H1 (cell line): Measurements from ENCODE around the gene TOMM22. TPM values are rescaled to one million over a fixed set of nuclear protein-coding genes. Genes with fewer than 3 reads are reported as not detected.
A peak's percentile ranks its signal among the peaks of the same experiment; 100 is the strongest.

Experiments used
- CTCF ChIA-PET: fragments of 300-600 bp; sonication (Branson Sonifier 250); formaldehyde crosslinking; loops from one replicate; lab custom pipeline; 2021; ENCODE audit not compliant: partially characterized antibody; lab: Charles Lee
- POLR2A ChIA-PET: fragments of 300-600 bp; sonication (Branson Sonifier 250); formaldehyde crosslinking; loops from one replicate; lab custom pipeline; 2021; ENCODE audit warnings: inconsistent platforms; ENCODE audit not compliant: partially characterized antibody; lab: Charles Lee
- DNase-seq, 2 experiments: peaks; one replicate each; pipeline versions ENCODE4 v3.0.0 to v3.0.0-alpha.2; 2010 to 2022; ENCODE audit warnings: low spot score in 2 of 2, low read depth in 1 of 2, mixed read lengths in 1 of 2
- FAIRE-seq: peaks from 2 replicates; lab custom pipeline; 2011; peaks lifted over from hg19 to GRCh38; lab: Jason Lieb, UNC
- H2AFZ ChIP-seq: 2 replicates; pipeline ENCODE4 v1.8.1; 2012; ENCODE audit warnings: low read length, inconsistent platforms
- H2AK5ac ChIP-seq: 2 replicates; pipeline ENCODE4 v1.6.1; 2013; ENCODE audit warnings: low read depth, low read length
- H2BK120ac ChIP-seq: replicated peaks from 2 replicates; pipeline ENCODE3; 2013; ENCODE audit warnings: low read depth, low read length, inconsistent platforms
- H2BK12ac ChIP-seq: 2 replicates; pipeline ENCODE4 v1.6.1; 2013; ENCODE audit warnings: low read depth, low read length
- H2BK15ac ChIP-seq: 2 replicates; pipeline ENCODE4 v1.6.1; 2013; ENCODE audit warnings: low read length
- H2BK20ac ChIP-seq: 2 replicates; pipeline ENCODE4 v1.6.1; 2013; ENCODE audit warnings: low read length
- H2BK5ac ChIP-seq: 2 replicates; pipeline ENCODE4 v1.6.1; 2013; ENCODE audit warnings: low read depth, low read length
- H3K14ac ChIP-seq: 2 replicates; pipeline ENCODE4 v1.6.1; 2013; ENCODE audit warnings: inconsistent platforms; ENCODE audit not compliant: insufficient read length
- H3K18ac ChIP-seq: 2 replicates; pipeline ENCODE4 v1.6.1; 2013; ENCODE audit warnings: low read length; ENCODE audit errors: extremely low read depth
- H3K23ac ChIP-seq: 2 replicates; pipeline ENCODE4 v1.6.1; 2013; ENCODE audit warnings: inconsistent platforms; ENCODE audit not compliant: insufficient read length
- H3K23me2 ChIP-seq: 2 replicates; pipeline ENCODE4 v1.6.1; 2013; ENCODE audit warnings: low read depth, low read length
- H3K27ac ChIP-seq: 2 replicates; pipeline ENCODE4 v1.6.1; 2011; ENCODE audit warnings: low read depth, low read length, inconsistent platforms
- H3K27me3 ChIP-seq, 4 experiments: replicated peaks in 1 of 4; 1 replicate in 1 of 4; 2 replicates in 3 of 4; pipeline versions ENCODE4 v1.6.1 to v1.8.1; 2011 to 2013; ENCODE audit warnings: low read length in 3 of 4, mild to moderate bottlenecking in 3 of 4, inconsistent platforms in 2 of 4, mixed read lengths in 2 of 4, moderate library complexity in 1 of 4; ENCODE audit not compliant: control insufficient read depth in 3 of 4, insufficient read depth in 3 of 4; ENCODE audit errors: extremely low read depth in 1 of 4
- H3K36me3 ChIP-seq, 4 experiments: 2 replicates each; pipeline versions ENCODE4 v1.6.1 to v1.8.1; 2011 to 2013; ENCODE audit warnings: mild to moderate bottlenecking in 4 of 4, low read length in 3 of 4, moderate library complexity in 2 of 4, control low read depth in 1 of 4, inconsistent platforms in 1 of 4; ENCODE audit not compliant: insufficient read depth in 4 of 4, control insufficient read depth in 2 of 4
- H3K4ac ChIP-seq: replicated peaks from 2 replicates; pipeline ENCODE3; 2013; ENCODE audit warnings: low read length, low read depth, mixed read lengths, inconsistent platforms; ENCODE audit not compliant: insufficient read length
- H3K4me1 ChIP-seq, 4 experiments: replicated peaks in 1 of 4; 1 replicate in 1 of 4; 2 replicates in 3 of 4; pipeline versions ENCODE4 v1.6.1 to v1.8.1; 2011 to 2013; ENCODE audit warnings: low read length in 3 of 4, inconsistent platforms in 2 of 4, mixed read lengths in 1 of 4; ENCODE audit not compliant: insufficient read depth in 4 of 4, control insufficient read depth in 3 of 4
- H3K4me2 ChIP-seq, 2 experiments: 2 replicates each; pipeline versions ENCODE4 v1.6.1 to v1.8.1; 2011 to 2013; ENCODE audit warnings: low read depth in 2 of 2, low read length in 2 of 2, control low read depth in 1 of 2, inconsistent platforms in 1 of 2, mild to moderate bottlenecking in 1 of 2; ENCODE audit not compliant: insufficient read depth in 1 of 2
- H3K4me3 ChIP-seq, 4 experiments: fragments of 200-600, 300-600 bp in 1 of 4; sonication (generic), shearing (Covaris generic), sonication (Bioruptor Twin) in 1 of 4; 2 replicates each; pipeline versions ENCODE4 v1.5.1 to v1.8.1; 2011 to 2016; ENCODE audit warnings: low read length in 4 of 4, low read depth in 3 of 4, control low read depth in 2 of 4, inconsistent platforms in 2 of 4, mild to moderate bottlenecking in 2 of 4, mixed read lengths in 1 of 4, moderate library complexity in 1 of 4; ENCODE audit not compliant: insufficient read depth in 2 of 4; ENCODE audit errors: extremely low read depth in 1 of 4
- H3K56ac ChIP-seq: replicated peaks from 2 replicates; pipeline ENCODE3; 2013; ENCODE audit warnings: low read depth, mild to moderate bottlenecking, mixed read lengths, low read length, inconsistent platforms; ENCODE audit not compliant: insufficient read length
- H3K79me1 ChIP-seq: 2 replicates; pipeline ENCODE4 v1.6.1; 2013; ENCODE audit warnings: low read depth, low read length, control low read depth
- H3K79me2 ChIP-seq, 2 experiments: 2 replicates each; pipeline versions ENCODE4 v1.6.1 to v1.8.1; 2012 to 2013; ENCODE audit warnings: low read length in 2 of 2, mild to moderate bottlenecking in 2 of 2, inconsistent platforms in 1 of 2; ENCODE audit not compliant: insufficient read depth in 2 of 2, control insufficient read depth in 1 of 2
- H3K9ac ChIP-seq, 4 experiments: replicated peaks in 1 of 4; 1 replicate in 1 of 4; 2 replicates in 3 of 4; pipeline versions ENCODE4 v1.6.1 to v1.8.1; 2011 to 2013; ENCODE audit warnings: low read depth in 3 of 4, low read length in 3 of 4, control low read depth in 2 of 4, mild to moderate bottlenecking in 2 of 4, moderate library complexity in 2 of 4, inconsistent platforms in 1 of 4; ENCODE audit errors: extremely low read depth in 1 of 4
- H3K9me3 ChIP-seq, 2 experiments: 2 replicates each; pipeline versions ENCODE4 v1.6.1 to v1.8.1; 2012 to 2013; ENCODE audit warnings: mild to moderate bottlenecking in 2 of 2, moderate library complexity in 2 of 2, control low read depth in 1 of 2, inconsistent platforms in 1 of 2, low read depth in 1 of 2, low read length in 1 of 2, mixed read lengths in 1 of 2; ENCODE audit not compliant: insufficient read depth in 2 of 2
- H4K20me1 ChIP-seq, 2 experiments: replicated peaks in 1 of 2; 2 replicates each; pipeline versions ENCODE3 to v1.8.1; 2011 to 2013; ENCODE audit warnings: inconsistent platforms in 2 of 2, low read length in 2 of 2, mild to moderate bottlenecking in 1 of 2; ENCODE audit not compliant: insufficient read depth in 2 of 2, control insufficient read depth in 1 of 2
- H4K5ac ChIP-seq: 2 replicates; pipeline ENCODE4 v1.6.1; 2013; ENCODE audit warnings: low read length, low read depth, mixed read lengths, inconsistent platforms; ENCODE audit not compliant: insufficient read length
- H4K8ac ChIP-seq: 2 replicates; pipeline ENCODE4 v1.8.0; 2013; ENCODE audit warnings: mild to moderate bottlenecking, moderate library complexity, low read length, inconsistent platforms; ENCODE audit not compliant: insufficient read depth; ENCODE audit errors: extremely low read depth
- H4K91ac ChIP-seq: replicated peaks from 2 replicates; pipeline ENCODE3; 2013; ENCODE audit warnings: low read length, mixed read lengths, inconsistent platforms; ENCODE audit not compliant: insufficient read length
- GTF2F1 ChIP-seq: IDR thresholded peaks from 2 replicates; pipeline ENCODE4 v1.6.1; 2012; ENCODE audit warnings: low read depth, low read length, improper control_type of control experiment, borderline replicate concordance
- WGBS, 2 experiments: shearing (Covaris generic) in 1 of 2; methylation state at CpG; one replicate each; pipeline versions ENCODE4 v1.1.6 to v1.1.7; 2013 to 2015; ENCODE audit warnings: low lambda C conversion rate in 2 of 2, mixed read lengths in 2 of 2, inconsistent platforms in 1 of 2, low coverage in 1 of 2, missing lambda C conversion rate in 1 of 2; ENCODE audit not compliant: insufficient replicate concordance in 2 of 2, insufficient coverage in 1 of 2, insufficient read length in 1 of 2; ENCODE audit errors: extremely low coverage in 1 of 2, missing lambda C conversion rate in 1 of 2; 5-methylcytosine and 5-hydroxymethylcytosine counted together
- polyA plus RNA-seq, 7 experiments: library from polyadenylated mRNA; depleted of rRNA in 3 of 7; stranded (reverse) in 5 of 7; unstranded in 2 of 7; fragments of >200 nt in 5 of 7; fragments of 200-250 nt in 2 of 7; gene quantifications; 1 replicate in 5 of 7; 2 replicates in 1 of 7; 4 replicates in 1 of 7; pipeline versions ENCODE4 v1.2.1 to v1.2.3, GENCODE V29; 2011 to 2013; ENCODE audit warnings: missing spikeins in 2 of 7, mixed read lengths in 2 of 7
- total RNA-seq: library from RNA; stranded (reverse); fragmentation: NEBNext Ultra II Directional; extraction: Animal tissue kit (Norgen Biotek cat#: 25700); gene quantifications from 2 replicates; pipeline ENCODE4 v1.2.1, GENCODE V29; 2021

The TOMM22 gene
- total and polyA plus RNA-seq, 2 of the 8 experiments (the other 6 are each of a cell fraction or from before 2014, with no cell fraction given), result 84.0 to 125 TPM

DNA sequence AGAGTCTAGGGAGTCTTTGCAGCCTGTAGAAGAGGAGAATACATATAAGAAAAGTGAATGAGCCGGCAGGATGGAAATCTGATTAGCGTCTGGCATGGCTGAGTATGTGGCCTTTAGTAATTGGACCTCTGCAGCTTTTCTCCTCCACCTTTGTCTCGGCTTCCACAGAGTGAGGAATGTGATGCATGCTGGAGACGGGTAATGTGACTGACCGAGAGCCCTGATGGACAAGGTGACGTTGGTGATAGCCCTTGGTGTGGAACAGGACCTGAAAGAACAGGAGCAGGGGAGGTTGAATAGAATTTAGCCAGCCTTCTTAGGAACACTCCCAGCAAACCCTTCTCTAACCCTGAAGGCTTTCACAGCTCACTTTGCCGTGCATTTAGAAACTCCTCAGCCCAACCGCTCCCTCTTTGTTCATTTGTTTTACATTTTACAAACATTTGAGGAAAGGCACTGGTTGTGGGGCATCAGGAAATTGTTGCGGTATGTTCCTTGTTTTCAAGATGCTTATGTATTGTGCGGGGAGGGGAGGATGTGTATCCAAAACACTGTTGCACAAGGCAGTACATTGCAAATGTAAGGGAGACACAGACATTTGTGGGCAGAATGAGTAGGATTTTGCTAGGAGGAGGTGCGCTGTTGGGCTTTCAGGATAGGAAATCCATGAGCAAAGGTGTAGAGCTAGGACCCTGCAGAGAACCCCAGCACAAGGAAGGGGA lies 30.9 kb downstream of the TOMM22 start:
- Histone ChIP-seq H3K27me3 (no peaks in the 10 kb centered on the region), H3K14ac (no peak overlapping the region), H3K18ac (no peak overlapping the region), H4K20me1 (peaks cover 15 to 34% of the 10 kb centered on the region in 2 experiments), H3K36me3 (peaks cover under 1 to 43% (median 18%) of the 10 kb centered on the region in 4 experiments; a peak in 6 of 8 replicates), H3K4ac (no peak overlapping the region), H3K9me3 (no peaks in the 10 kb centered on the region), H4K5ac (no peak overlapping the region), H2BK5ac (0 out of 2 replicates have a peak overlapping the region, but pooled peaks have one; percentile 10), H3K9ac (no peak overlapping the region; a peak in 1 of 7 replicates), H3K4me3 (no peak overlapping the region; a peak in 1 of 8 replicates), H2AFZ (no peak overlapping the region), H4K8ac (no peak overlapping the region), H3K23me2 (no peaks in the 10 kb centered on the region), H3K56ac (no peak overlapping the region), H3K79me1 (peaks cover 24% of the 10 kb centered on the region), H4K91ac (no peak overlapping the region), H2BK120ac (no peak overlapping the region), H3K27ac (no peak overlapping the region), H2BK15ac (no peak overlapping the region), H3K4me1 (peaks cover 4 to 11% (median 7%) of the 10 kb centered on the region in 4 experiments), H3K79me2 (peaks cover 15 to 82% of the 10 kb centered on the region in 2 experiments), H3K4me2 (peak overlapping the region; percentile 1 to 47; a peak in 3 of 4 replicates), H2BK20ac (no peak overlapping the region), H3K23ac (no peak overlapping the region), H2AK5ac (0 out of 2 replicates have a peak overlapping the region, but pooled peaks have one; percentile 7), H2BK12ac (no peak overlapping the region)
- FAIRE-seq, result no peak
- CTCF ChIA-PET, result interaction anchor here (0.6 to 5.1 kb wide), 7 partner anchors 10 to 666 kb away, joined by 3 to 26 read pairs (median 4); partner anchors contain the start of gene TOMM22
- 79% methylated on average over 11 of the region's 11 CpGs; no CpG with 5 or more reads in 1 of the 2 experiments for WGBS, 2 experiments
- no peak for TF ChIP-seq GTF2F1
- TF ChIP-seq, all 59 proteins: peak for 0
- POLR2A ChIA-PET, result interaction anchor here (0.6 to 1.3 kb wide), 7 partner anchors 15 to 599 kb away, joined by 3 to 4 read pairs (median 3); no protein-coding TSS in a partner anchor
- DNase-seq, result no peak
